ENCODE data around the gene ZNF26.

Gene ZNF26

GRCh38 chr12:132945806-132946205, 40.4 kb upstream of the ZNF26 start:
- TF ChIP-seq CTCF (IDR thresholded peaks at IDR 0.05; ENCODE audit: insufficient read depth, low read depth, low read length, missing control alignments), result no peak
- DNase-seq (ENCODE audit: low read depth), result no peak
- H3K4me3 ChIP-seq (ENCODE audit: low read length), result no peak overlapping the region

- no peak for DNase-seq (ENCODE audit: low read depth)
- no peak for TF ChIP-seq CTCF (IDR thresholded peaks at IDR 0.05; ENCODE audit: insufficient read depth, low read depth, low read length, missing control alignments)
- H3K4me3 ChIP-seq (ENCODE audit: low read length), result no peak overlapping the region
Measured at GRCh38 chr12:132946246-132946820, 39.8 kb upstream of the ZNF26 start.

- no peak for TF ChIP-seq CTCF (IDR thresholded peaks at IDR 0.05; ENCODE audit: insufficient read depth, low read depth, low read length, missing control alignments)
- no peak overlapping the region for H3K4me3 ChIP-seq (ENCODE audit: low read length)
- DNase-seq (ENCODE audit: low read depth), result no peak
Measured at GRCh38 chr12:132948146-132949066, 37.8 kb upstream of the ZNF26 start.

- TF ChIP-seq CTCF (IDR thresholded peaks at IDR 0.05; ENCODE audit: insufficient read depth, low read depth, low read length, missing control alignments), result no peak
- no peak overlapping the region for H3K4me3 ChIP-seq (ENCODE audit: low read length)
- no peak for DNase-seq (ENCODE audit: low read depth)
Measured at GRCh38 chr12:132949936-132950837, 36.0 kb upstream of the ZNF26 start.

GRCh38 chr12:132950844-132951535, 35.2 kb upstream of the ZNF26 start:
- DNase-seq (ENCODE audit: low read depth), result no peak
- H3K4me3 ChIP-seq (ENCODE audit: low read length), result no peak overlapping the region
- TF ChIP-seq CTCF (IDR thresholded peaks at IDR 0.05; ENCODE audit: insufficient read depth, low read depth, low read length, missing control alignments), result no peak

- TF ChIP-seq CTCF (IDR thresholded peaks at IDR 0.05; ENCODE audit: insufficient read depth, low read depth, low read length, missing control alignments), result no peak
- H3K4me3 ChIP-seq (ENCODE audit: low read length), result no peak overlapping the region
Measured at GRCh38 chr12:132951649-132952048, 34.5 kb upstream of the ZNF26 start.

More at GRCh38 chr12:132951649-132952048, 34.5 kb upstream of the ZNF26 start:
- no peak for DNase-seq (ENCODE audit: low read depth)
